Sigmoid colon (tissue), 7 donors: ENCODE measurements around the gene GDF2. TPM values are rescaled to one million over a fixed set of nuclear protein-coding genes. Genes with fewer than 3 reads are reported as not detected.

Experiments used
- DNase-seq: peaks from one replicate; pipeline ENCODE4 v3.0.0-alpha.2; 2019
- H3K27ac ChIP-seq, 4 donors: fragments of 200-600 bp; sonication (generic); one replicate each; pipeline ENCODE4 v1.5.1; 2016 to 2019; ENCODE audit warnings: mild to moderate bottlenecking in 1 of 4
- H3K27me3 ChIP-seq, 3 donors: fragments of 200-600 bp; sonication (generic); one replicate each; pipeline ENCODE4 v1.5.1; 2019; ENCODE audit warnings: mild to moderate bottlenecking in 1 of 3
- H3K36me3 ChIP-seq, 4 donors: fragments of 200-600 bp; sonication (generic); one replicate each; pipeline ENCODE4 v1.5.1; 2016 to 2019
- H3K4me1 ChIP-seq, 4 donors: fragments of 200-600 bp; sonication (generic); one replicate each; pipeline ENCODE4 v1.5.1; 2017 to 2019
- H3K4me3 ChIP-seq, 4 donors: fragments of 200-600 bp; sonication (generic); one replicate each; pipeline ENCODE4 v1.5.1; 2017 to 2019; ENCODE audit warnings: mild to moderate bottlenecking in 2 of 4, moderate library complexity in 1 of 4
- H3K9me3 ChIP-seq, 4 donors: fragments of 200-600 bp in 3 of 4; sonication (generic) in 3 of 4; one replicate each; pipeline versions ENCODE4 v1.5.1 to v1.6.1; 2013 to 2019
- EP300 ChIP-seq, 4 donors: sonication (generic); formaldehyde crosslinking; IDR thresholded peaks; one replicate each; pipeline ENCODE4 v1.6.1; 2017; ENCODE audit warnings: antibody characterized with exemption in 4 of 4
- POLR2A ChIP-seq, 2 donors: fragments of 450-650 bp; IDR thresholded peaks; one replicate each; pipeline ENCODE4 v1.6.1; 2016; ENCODE audit warnings: antibody characterized with exemption in 2 of 2, mild to moderate bottlenecking in 2 of 2, moderate library complexity in 2 of 2
- POLR2AphosphoS5 ChIP-seq, 4 donors: sonication (generic); formaldehyde crosslinking; IDR thresholded peaks; one replicate each; pipeline ENCODE4 v1.6.1; 2017; ENCODE audit warnings: antibody characterized with exemption in 4 of 4
- WGBS, 2 donors: extraction: QIAGEN DNeasy Blood & Tissue Kit; methylation state at CpG; one replicate each; pipeline ENCODE4 v1.1.7; 2013; 5-methylcytosine and 5-hydroxymethylcytosine counted together
- intact Hi-C: fragments of 100-400 bp; cut with DNase I; formaldehyde crosslinking; loops from one replicate; pipeline ENCODE4 v1.15.1; 2023
- polyA plus RNA-seq, 3 donors: library from polyadenylated mRNA; stranded (reverse); fragments of 200-250 nt; gene quantifications; one replicate each; pipeline ENCODE4 v1.2.3, GENCODE V29; 2013
- total RNA-seq, 4 donors: library from RNA; depleted of rRNA; stranded (reverse); fragments of >200 nt; gene quantifications; one replicate each; pipeline ENCODE4 v1.1.0, GENCODE V29; 2016
- TF ChIP-seq, protein P1 (sequence below), 4 experiments: fragments of 450-650 bp in 3 of 4; fragments of 200-600 bp in 1 of 4; IDR thresholded peaks; one replicate each; pipeline ENCODE4 v1.5.1; 2016 to 2019; ENCODE audit warnings: antibody characterized with exemption in 4 of 4, mild to moderate bottlenecking in 3 of 4, moderate library complexity in 2 of 4
- donor health status: healthy with polysubstance abuse.
- donor health status: Bipolar disorder and iron deficiency.
- donor health status: healthy.

Gene GDF2
- total and polyA plus RNA-seq, 7 donors, result not detected

DNA sequence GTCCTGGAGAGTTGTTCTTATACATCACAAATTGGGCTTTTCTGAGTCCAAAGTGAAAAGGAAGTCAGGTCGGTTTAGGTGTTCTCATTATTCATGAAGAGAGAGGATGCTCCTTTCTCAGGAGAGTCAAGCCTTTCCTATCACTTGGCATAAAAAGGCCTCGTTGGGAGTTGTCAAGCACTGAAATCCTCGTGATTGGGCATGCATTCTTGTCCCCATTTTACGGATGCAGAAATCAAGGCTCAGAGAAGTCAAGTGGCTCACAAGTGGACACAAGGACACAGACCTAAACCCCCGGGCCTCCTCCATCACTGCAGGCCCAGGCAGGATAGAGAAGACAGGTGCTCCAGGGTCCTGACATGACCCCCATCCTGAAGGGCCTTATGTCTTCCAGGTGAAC, 34.5 kb downstream of the GDF2 start:
- Histone ChIP-seq H3K36me3 (no peaks in the 10 kb centered on the region), H3K4me1 (no peaks in the 10 kb centered on the region), H3K27me3 (no peaks in the 10 kb centered on the region), H3K27ac (no peak overlapping the region), H3K4me3 (no peak overlapping the region), H3K9me3 (no peaks in the 10 kb centered on the region)
- no peak for DNase-seq
- TF ChIP-seq EP300 (IDR thresholded peaks at IDR 0.05) (no peak), POLR2A (IDR thresholded peaks at IDR 0.05) (no peak), POLR2AphosphoS5 (IDR thresholded peaks at IDR 0.05) (no peak)
- TF ChIP-seq, protein P1, sequence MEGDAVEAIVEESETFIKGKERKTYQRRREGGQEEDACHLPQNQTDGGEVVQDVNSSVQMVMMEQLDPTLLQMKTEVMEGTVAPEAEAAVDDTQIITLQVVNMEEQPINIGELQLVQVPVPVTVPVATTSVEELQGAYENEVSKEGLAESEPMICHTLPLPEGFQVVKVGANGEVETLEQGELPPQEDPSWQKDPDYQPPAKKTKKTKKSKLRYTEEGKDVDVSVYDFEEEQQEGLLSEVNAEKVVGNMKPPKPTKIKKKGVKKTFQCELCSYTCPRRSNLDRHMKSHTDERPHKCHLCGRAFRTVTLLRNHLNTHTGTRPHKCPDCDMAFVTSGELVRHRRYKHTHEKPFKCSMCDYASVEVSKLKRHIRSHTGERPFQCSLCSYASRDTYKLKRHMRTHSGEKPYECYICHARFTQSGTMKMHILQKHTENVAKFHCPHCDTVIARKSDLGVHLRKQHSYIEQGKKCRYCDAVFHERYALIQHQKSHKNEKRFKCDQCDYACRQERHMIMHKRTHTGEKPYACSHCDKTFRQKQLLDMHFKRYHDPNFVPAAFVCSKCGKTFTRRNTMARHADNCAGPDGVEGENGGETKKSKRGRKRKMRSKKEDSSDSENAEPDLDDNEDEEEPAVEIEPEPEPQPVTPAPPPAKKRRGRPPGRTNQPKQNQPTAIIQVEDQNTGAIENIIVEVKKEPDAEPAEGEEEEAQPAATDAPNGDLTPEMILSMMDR (IDR thresholded peaks at IDR 0.05), result no peak
- intact Hi-C loops, result no loop called here
- WGBS, 2 donors, result 86 to 87% methylated on average over 5 of the region's 5 CpGs

DNA sequence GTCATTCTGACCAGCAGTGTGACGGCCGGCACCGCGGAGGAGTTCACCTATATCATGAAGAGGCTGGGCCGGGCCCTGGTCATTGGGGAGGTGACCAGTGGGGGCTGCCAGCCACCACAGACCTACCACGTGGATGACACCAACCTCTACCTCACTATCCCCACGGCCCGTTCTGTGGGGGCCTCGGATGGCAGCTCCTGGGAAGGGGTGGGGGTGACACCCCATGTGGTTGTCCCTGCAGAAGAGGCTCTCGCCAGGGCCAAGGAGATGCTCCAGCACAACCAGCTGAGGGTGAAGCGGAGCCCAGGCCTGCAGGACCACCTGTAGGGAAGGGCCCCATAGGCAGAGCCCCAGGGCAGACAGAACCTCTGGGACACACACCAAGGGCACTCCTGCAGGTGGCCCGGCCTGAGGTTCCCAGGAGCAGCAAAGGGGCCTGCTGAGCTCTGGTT, 34.9 kb downstream of the GDF2 start:
- Histone ChIP-seq H3K4me1 (no peaks in the 10 kb centered on the region), H3K4me3 (no peak overlapping the region), H3K27ac (no peak overlapping the region), H3K27me3 (no peaks in the 10 kb centered on the region), H3K36me3 (no peaks in the 10 kb centered on the region), H3K9me3 (no peaks in the 10 kb centered on the region)
- intact Hi-C loops, result no loop called here
- no peak for DNase-seq
- 93 to 96% methylated on average over 12 of the region's 12 CpGs for WGBS, 2 donors
- no peak for TF ChIP-seq POLR2AphosphoS5 (IDR thresholded peaks at IDR 0.05)
- TF ChIP-seq, protein P1 (IDR thresholded peaks at IDR 0.05), result no peak
- no peak for TF ChIP-seq POLR2A (IDR thresholded peaks at IDR 0.05)
- no peak for TF ChIP-seq EP300 (IDR thresholded peaks at IDR 0.05)

DNA sequence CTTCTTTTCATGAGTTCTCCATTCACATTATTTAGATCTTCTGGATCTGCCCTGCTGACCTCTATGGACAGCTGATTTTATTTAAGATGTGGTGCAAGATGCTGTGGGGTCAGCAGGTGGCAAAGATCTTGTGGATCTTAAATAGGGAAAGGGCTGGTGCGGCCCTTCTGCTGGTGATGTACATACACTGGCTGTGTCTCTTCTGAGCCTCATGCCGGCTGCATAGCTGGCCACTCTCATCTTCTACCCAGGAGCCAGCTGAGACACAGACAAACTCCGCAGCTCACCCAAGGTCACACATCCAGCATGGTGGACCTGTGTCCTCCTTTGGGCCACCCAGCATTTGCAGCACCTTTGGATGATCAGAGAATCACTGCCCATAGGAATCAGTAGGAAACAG, 35.7 kb downstream of the GDF2 start:
- no peaks in the 10 kb centered on the region for H3K27me3 ChIP-seq
- TF ChIP-seq POLR2A (IDR thresholded peaks at IDR 0.05) (no peak), EP300 (IDR thresholded peaks at IDR 0.05) (no peak), POLR2AphosphoS5 (IDR thresholded peaks at IDR 0.05) (no peak)
- TF ChIP-seq, protein P1 (IDR thresholded peaks at IDR 0.05), result no peak
- no peaks in the 10 kb centered on the region for H3K36me3 ChIP-seq
- intact Hi-C loops, result no loop called here
- no peaks in the 10 kb centered on the region for H3K9me3 ChIP-seq
- WGBS, 2 donors, result 94 to 95% methylated on average over 3 of the region's 3 CpGs
- H3K4me3 ChIP-seq, result no peak overlapping the region
- DNase-seq, result no peak
- no peaks in the 10 kb centered on the region for H3K4me1 ChIP-seq
- H3K27ac ChIP-seq, result no peak overlapping the region

DNA sequence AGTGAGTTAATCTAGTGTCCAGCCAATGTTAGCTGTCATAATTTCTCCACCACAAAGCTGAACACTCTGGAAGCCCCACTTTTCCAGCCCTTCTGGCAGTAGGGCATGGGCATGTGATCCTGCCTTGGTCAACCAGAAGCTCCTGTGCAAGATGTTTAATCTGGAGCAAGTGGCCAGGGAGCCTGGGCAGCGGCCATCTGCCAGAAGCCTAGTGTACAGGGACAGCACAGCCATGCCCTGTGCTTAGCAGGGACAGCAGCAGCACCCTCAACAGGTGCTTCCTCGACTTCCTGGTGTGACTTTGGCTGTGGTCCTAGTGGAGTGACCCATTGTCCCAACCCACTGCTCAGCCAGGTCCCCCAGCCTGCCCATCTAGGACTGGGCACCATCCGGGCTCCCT, 36.2 kb downstream of the GDF2 start:
- intact Hi-C loops, result no loop called here
- H3K4me1 ChIP-seq, result no peaks in the 10 kb centered on the region
- DNase-seq, result no peak

More for the DNA sequence above, 36.2 kb downstream of the GDF2 start:
- no peak overlapping the region for H3K4me3 ChIP-seq
- no peaks in the 10 kb centered on the region for H3K36me3 ChIP-seq
- WGBS, 2 donors, result 80 to 82% methylated on average over 3 of the region's 3 CpGs
- TF ChIP-seq POLR2AphosphoS5 (IDR thresholded peaks at IDR 0.05) (no peak), EP300 (IDR thresholded peaks at IDR 0.05) (no peak), POLR2A (IDR thresholded peaks at IDR 0.05) (no peak)
- TF ChIP-seq, protein P1 (IDR thresholded peaks at IDR 0.05), result no peak
- no peak overlapping the region for H3K27ac ChIP-seq
- no peaks in the 10 kb centered on the region for H3K27me3 ChIP-seq
- no peaks in the 10 kb centered on the region for H3K9me3 ChIP-seq
